GM06990 (cell line): Measurements from ENCODE around the gene PLAAT5.
"Not testable (repeated sequence)": the region's sequence is repeated elsewhere in the genome, so short reads cannot be mapped to it uniquely, and the experiment has no call there.

ENCODE experiments used
- DNase-seq: peaks from one replicate; pipeline ENCODE4 v3.0.0-alpha.2; 2011; ENCODE audit not compliant: insufficient read length; ENCODE audit errors: extremely low read depth
- H3K27me3 ChIP-seq: replicated peaks from 2 replicates; pipeline ENCODE4 v1.6.0; 2011; ENCODE audit warnings: low read length; ENCODE audit not compliant: control insufficient read depth, insufficient read depth
- H3K36me3 ChIP-seq: 2 replicates; pipeline ENCODE4 v1.5.1; 2011; ENCODE audit warnings: low read length; ENCODE audit not compliant: control insufficient read depth, insufficient read depth
- H3K4me3 ChIP-seq: replicated peaks from 2 replicates; pipeline ENCODE4 v1.5.1; 2011; ENCODE audit warnings: low read depth, mild to moderate bottlenecking, control low read depth, low read length
- TF ChIP-seq, protein P1 (sequence below): IDR thresholded peaks from 2 replicates; pipeline ENCODE4 v1.5.1; 2011; ENCODE audit warnings: low read length, control low read depth, mild to moderate bottlenecking, inconsistent platforms; ENCODE audit not compliant: insufficient read depth, poor library complexity, severe bottlenecking

Gene PLAAT5

DNA sequence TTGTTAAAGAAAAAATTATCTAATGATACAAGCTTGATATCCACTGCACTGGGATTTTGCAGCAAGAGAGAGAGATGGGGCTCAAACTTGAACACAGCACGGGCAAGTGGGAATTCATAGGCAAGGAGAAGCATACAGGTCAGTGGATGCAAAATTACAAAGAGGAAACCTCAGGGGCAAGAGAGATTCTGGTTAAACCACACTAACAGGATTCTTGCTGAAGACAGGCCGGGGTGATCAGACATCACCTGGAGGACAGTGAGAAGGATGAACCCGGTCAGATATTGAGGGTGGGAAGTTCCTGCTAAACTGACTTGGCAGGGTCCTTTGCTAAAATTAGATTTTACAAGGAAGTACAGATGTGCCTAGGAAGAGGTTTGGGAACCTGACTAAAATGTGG is 43.1 kb upstream of the PLAAT5 start:
- H3K36me3 ChIP-seq, result no peaks in the 10 kb centered on the region

DNA sequence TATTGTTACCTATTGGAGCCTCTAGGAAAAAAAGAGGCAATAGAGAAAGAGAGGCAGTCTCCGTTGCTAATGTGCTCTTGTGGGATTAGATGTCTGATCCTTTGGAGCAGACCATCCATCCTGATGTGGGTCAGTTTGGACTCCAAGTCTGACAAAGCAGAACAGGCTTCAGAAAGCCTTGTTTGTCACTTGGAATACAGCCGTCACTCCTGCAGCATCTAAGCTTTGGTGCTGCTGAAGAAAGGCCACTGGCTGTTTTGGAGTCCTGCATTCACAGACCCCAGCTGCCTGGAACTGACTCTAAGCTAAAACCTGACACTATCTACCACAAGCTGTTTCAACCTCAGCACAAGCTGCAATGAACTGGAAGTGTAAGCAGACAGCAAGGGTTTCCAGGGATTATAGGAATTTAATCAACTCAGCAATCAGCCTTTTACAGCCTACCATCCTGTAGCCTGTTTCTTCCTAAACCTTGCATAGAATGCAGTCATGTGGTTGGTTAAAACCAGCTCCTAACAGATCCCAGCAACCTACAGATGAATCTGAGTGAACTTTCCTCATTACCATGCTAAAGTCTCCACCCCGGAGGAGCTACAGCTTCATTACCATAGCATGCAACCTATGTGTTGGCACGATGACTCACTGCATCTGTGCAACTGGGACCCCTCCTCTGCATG is 42.0 kb upstream of the PLAAT5 start:
- Histone ChIP-seq H3K36me3 (no peaks in the 10 kb centered on the region), H3K27me3 (no peaks in the 10 kb centered on the region), H3K4me3 (no peak overlapping the region)
- TF ChIP-seq, protein P1, sequence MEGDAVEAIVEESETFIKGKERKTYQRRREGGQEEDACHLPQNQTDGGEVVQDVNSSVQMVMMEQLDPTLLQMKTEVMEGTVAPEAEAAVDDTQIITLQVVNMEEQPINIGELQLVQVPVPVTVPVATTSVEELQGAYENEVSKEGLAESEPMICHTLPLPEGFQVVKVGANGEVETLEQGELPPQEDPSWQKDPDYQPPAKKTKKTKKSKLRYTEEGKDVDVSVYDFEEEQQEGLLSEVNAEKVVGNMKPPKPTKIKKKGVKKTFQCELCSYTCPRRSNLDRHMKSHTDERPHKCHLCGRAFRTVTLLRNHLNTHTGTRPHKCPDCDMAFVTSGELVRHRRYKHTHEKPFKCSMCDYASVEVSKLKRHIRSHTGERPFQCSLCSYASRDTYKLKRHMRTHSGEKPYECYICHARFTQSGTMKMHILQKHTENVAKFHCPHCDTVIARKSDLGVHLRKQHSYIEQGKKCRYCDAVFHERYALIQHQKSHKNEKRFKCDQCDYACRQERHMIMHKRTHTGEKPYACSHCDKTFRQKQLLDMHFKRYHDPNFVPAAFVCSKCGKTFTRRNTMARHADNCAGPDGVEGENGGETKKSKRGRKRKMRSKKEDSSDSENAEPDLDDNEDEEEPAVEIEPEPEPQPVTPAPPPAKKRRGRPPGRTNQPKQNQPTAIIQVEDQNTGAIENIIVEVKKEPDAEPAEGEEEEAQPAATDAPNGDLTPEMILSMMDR, result no peak
- DNase-seq, result no peak

More for the DNA sequence above, 43.1 kb upstream of the PLAAT5 start:
- Histone ChIP-seq H3K4me3 (no peak overlapping the region), H3K27me3 (no peaks in the 10 kb centered on the region)
- DNase-seq, result no peak
- TF ChIP-seq, protein P1, result no peak

DNA sequence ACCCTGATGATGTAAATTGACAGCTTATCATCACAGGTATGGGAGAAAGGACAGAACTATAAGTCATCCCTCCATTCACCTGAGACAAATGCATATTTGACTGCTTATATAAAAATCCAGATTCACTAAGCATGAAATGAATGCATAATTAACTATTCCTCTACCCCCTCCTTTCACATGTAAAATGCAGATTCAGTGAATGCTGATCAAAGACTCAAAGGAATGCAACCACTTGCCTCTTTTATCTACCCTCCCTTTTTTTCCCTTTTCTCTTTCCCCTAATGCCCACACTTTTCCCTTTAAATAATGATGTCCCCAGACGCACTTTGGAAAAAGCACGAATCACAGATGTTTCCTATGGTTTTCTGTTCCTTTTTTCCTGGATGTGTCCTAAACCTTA is 41.1 kb upstream of the PLAAT5 start:
- TF ChIP-seq, protein P1, result no peak
- Histone ChIP-seq H3K36me3 (no peaks in the 10 kb centered on the region), H3K4me3 (no peak overlapping the region), H3K27me3 (no peaks in the 10 kb centered on the region)
- DNase-seq, result no peak

DNA sequence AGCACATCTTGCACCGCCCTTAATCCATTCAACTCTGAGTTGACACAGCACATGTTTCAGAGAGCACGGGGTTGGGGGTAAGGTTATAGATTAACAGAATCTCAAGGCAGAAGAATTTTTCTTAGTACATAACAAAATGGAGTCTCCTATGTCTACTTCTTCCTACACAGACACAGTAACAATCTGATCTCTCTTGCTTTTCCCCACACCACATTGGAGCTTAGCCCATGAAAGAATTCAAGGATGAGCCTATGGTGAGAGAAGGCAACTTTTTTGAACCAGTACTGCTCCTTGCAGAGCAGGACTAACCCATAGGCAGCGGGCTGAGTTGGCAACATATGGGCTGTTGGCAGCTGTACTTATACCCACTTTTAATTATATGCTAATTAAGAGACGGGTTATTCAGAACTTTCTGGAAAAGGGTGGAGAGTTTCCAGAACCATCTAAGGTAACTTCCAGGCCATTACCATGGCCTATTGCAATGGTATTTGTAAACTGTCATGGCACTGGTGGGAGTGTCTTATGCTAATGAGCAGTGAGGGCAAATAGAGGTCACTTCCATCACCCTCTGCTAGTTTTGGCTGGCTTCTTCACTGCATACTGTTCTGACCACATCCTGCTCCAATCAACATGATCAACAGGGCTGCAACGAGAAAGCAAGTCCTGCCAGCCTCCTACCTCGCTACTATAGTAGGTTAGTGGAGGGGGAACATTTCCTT is 40.3 kb upstream of the PLAAT5 start:
- not testable (repeated sequence) for H3K27me3 ChIP-seq, H3K4me3 ChIP-seq, H3K36me3 ChIP-seq
- peak; percentile 35 for DNase-seq

DNA sequence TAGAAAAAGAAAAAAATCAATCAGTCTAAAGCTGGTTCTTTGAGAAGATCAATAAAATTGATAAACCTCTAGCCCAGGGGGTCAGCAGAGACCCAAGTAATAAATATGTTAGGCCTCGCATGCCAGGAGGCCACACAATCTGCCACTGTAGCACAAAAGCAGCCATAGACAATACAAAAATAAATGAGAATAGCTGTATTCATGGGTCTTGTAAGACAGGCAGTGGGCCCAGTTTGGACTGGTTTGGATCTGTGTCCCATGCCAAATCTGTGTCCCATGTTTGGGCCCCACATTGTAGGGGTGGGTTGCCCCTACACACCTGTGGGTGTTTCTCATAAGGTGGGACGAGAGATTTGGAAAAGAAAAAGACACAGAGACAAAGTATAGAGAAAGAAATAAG is 39.1 kb upstream of the PLAAT5 start:
- Histone ChIP-seq H3K27me3 (no peaks in the 10 kb centered on the region), H3K4me3 (no peak overlapping the region), H3K36me3 (no peaks in the 10 kb centered on the region)
- TF ChIP-seq, protein P1, result no peak
- DNase-seq, result no peak

DNA sequence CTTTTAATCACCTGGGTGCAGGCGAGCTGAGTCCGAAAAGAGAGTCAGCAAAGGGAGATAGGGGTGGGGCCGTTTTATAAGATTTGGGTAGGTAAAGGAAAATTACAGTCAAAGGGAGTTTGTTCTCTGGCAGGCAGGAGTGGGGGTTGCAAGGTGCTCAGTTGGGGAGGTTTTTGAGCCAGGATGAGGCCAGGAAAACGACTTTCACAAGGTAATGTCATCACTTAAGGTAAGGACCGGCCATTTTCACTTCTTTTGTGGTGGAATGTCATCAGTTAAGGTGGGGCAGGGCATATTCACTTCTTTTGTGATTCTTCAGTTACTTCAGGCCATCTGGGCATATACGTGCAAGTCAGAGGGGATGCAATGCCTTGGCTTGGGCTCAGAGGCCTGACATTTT is 38.4 kb upstream of the PLAAT5 start:
- H3K27me3 ChIP-seq, H3K36me3 ChIP-seq, DNase-seq, H3K4me3 ChIP-seq: not testable (repeated sequence)

DNA sequence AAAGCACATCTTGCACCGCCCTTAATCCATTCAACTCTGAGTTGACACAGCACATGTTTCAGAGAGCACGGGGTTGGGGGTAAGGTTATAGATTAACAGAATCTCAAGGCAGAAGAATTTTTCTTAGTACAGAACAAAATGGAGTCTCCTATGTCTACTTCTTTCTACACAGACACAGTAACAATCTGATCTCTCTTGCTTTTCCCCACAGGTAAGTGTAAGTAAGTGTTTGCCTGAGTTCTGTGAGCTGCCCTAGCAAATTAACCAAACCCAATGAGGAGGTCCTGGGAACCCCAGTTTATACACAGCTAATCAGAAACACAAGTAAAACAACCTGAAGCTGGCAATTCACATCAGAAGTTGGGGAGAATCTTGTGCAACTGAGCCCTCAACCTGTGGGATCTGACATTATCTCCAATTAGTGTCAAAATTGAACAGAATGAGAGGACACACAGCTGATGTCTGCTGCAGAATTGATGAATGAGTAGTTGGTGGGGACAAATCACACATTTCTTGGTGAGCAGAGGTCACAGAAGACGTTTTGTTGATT is 37.8 kb upstream of the PLAAT5 start:
- H3K4me3 ChIP-seq, DNase-seq, H3K36me3 ChIP-seq, H3K27me3 ChIP-seq: not testable (repeated sequence)

DNA sequence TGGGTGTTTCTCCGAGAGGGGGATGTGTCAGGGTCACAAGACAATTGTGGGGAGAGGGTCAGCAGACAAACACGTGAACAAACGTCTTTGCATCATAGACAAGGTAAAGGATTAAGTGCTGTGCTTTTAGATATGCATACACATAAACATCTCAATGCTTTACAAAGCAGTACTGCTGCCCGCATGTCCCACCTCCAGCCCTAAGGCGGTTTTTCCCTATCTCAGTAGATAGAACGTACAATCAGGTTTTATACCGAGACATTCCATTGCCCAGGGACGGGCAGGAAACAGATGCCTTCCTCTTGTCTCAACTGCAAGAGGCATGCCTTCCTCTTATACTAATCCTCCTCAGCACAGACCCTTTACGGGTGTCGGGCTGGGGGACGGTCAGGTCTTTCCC is 37.2 kb upstream of the PLAAT5 start:
- H3K4me3 ChIP-seq, DNase-seq, H3K36me3 ChIP-seq, H3K27me3 ChIP-seq: not testable (repeated sequence)
